Natural killer cell (primary cell): ENCODE data around the gene ANKRD7. TPM values are rescaled to one million over a fixed set of nuclear protein-coding genes. Genes with fewer than 3 reads are reported as not detected.

ENCODE experiments used
- ATAC-seq, 3 donors: fragments of 150-1000 bp in 2 of 3; fragments of 200-7000 bp in 1 of 3; cut with Tn5 transposase; 1 replicate in 1 of 3; 2 replicates in 2 of 3; pipeline ENCODE4 v1.10.0; 2021; ENCODE audit warnings: mild to moderate bottlenecking in 2 of 3, moderate library complexity in 2 of 3
- DNase-seq, 2 donors: peaks; one replicate each; pipeline versions ENCODE4 v3.0.0 to v3.0.0-alpha.2; 2013 to 2021; ENCODE audit warnings: mixed read lengths in 1 of 2
- H3K27ac ChIP-seq: one replicate; pipeline ENCODE4 v1.5.1; 2013; ENCODE audit warnings: mild to moderate bottlenecking, low read length
- H3K27me3 ChIP-seq: one replicate; pipeline ENCODE4 v1.6.1; 2013; ENCODE audit warnings: low read length; ENCODE audit not compliant: control insufficient read depth, insufficient read depth
- H3K36me3 ChIP-seq: one replicate; pipeline ENCODE4 v1.6.1; 2013; ENCODE audit warnings: low read length; ENCODE audit not compliant: control insufficient read depth, insufficient read depth
- H3K4me1 ChIP-seq: one replicate; pipeline ENCODE4 v1.6.1; 2013; ENCODE audit warnings: low read length; ENCODE audit not compliant: control insufficient read depth, insufficient read depth
- H3K4me3 ChIP-seq: one replicate; pipeline ENCODE4 v1.5.1; 2013; ENCODE audit warnings: low read length
- H3K9me3 ChIP-seq: one replicate; pipeline ENCODE4 v1.6.1; 2013; ENCODE audit warnings: low read length; ENCODE audit not compliant: control insufficient read depth, insufficient read depth
- H3K27ac Mint-ChIP-seq, 2 donors: one replicate each; pipeline ENCODE4 v1.8.0; 2022; ENCODE audit warnings: mild to moderate bottlenecking in 2 of 2, mixed read lengths in 2 of 2, moderate library complexity in 1 of 2
- H3K27me3 Mint-ChIP-seq, 2 donors: one replicate each; pipeline ENCODE4 v1.8.0; 2022; ENCODE audit warnings: low read depth in 2 of 2, mixed read lengths in 2 of 2
- H3K36me3 Mint-ChIP-seq: one replicate; pipeline ENCODE4 v1.8.0; 2022; ENCODE audit warnings: mixed read lengths
- H3K4me1 Mint-ChIP-seq, 2 donors: one replicate each; pipeline ENCODE4 v1.8.0; 2022; ENCODE audit warnings: mixed read lengths in 2 of 2
- H3K4me3 Mint-ChIP-seq: one replicate; pipeline ENCODE4 v1.8.0; 2022; ENCODE audit warnings: mild to moderate bottlenecking, moderate library complexity, mixed read lengths
- H3K9me3 Mint-ChIP-seq, 2 donors: one replicate each; pipeline ENCODE4 v1.8.0; 2022; ENCODE audit warnings: mixed read lengths in 2 of 2
- CTCF ChIP-seq: fragments of 200-600 bp; IDR thresholded peaks from one replicate; pipeline ENCODE4 v1.8.0; 2022; ENCODE audit warnings: antibody characterized with exemption
- WGBS: methylation state at CpG from one replicate; pipeline ENCODE4 v1.1.7; 2013; ENCODE audit warnings: missing lambda C conversion rate; ENCODE audit not compliant: insufficient coverage; 5-methylcytosine and 5-hydroxymethylcytosine counted together
- intact Hi-C: fragments of 100-400 bp; cut with micrococcal nuclease; formaldehyde crosslinking; loops from one replicate; pipeline ENCODE4 v1.14.2; 2022
- total RNA-seq, 4 donors: library from RNA; stranded (reverse); fragments of 120-200 nt in 1 of 4; gene quantifications; one replicate each; pipeline versions ENCODE4 v1.2.3 to v1.2.4, GENCODE V29; 2013 to 2022

The ANKRD7 gene
- total RNA-seq, 3 donors from 2014 or later (not counting 1 experiment from before 2014, with no cell fraction given) = not detected

- H3K36me3 Mint-ChIP-seq = no peaks in the 10 kb centered on the region
- no peaks in the 10 kb centered on the region for H3K4me1 ChIP-seq
- no peaks in the 10 kb centered on the region for H3K27me3 ChIP-seq
- no peak overlapping the region for H3K27ac Mint-ChIP-seq
- H3K4me1 Mint-ChIP-seq = no peaks in the 10 kb centered on the region
- no peak overlapping the region for H3K4me3 Mint-ChIP-seq
- no peaks in the 10 kb centered on the region for H3K9me3 ChIP-seq
- TF ChIP-seq CTCF = no peak
- 64% methylated on average over 1 of the region's 1 CpG for WGBS
- peaks cover 5 to 7% of the 10 kb centered on the region in 2 donors for H3K27me3 Mint-ChIP-seq
- no peak overlapping the region for H3K4me3 ChIP-seq
- intact Hi-C loops = no loop called here
- ATAC-seq = no peak
- no peak overlapping the region for H3K27ac ChIP-seq
- H3K36me3 ChIP-seq = no peaks in the 10 kb centered on the region
- peaks cover 2 to 4% of the 10 kb centered on the region in 2 donors for H3K9me3 Mint-ChIP-seq
- no peak for DNase-seq
Observed at GRCh38 chr7:118252087-118252486, 27.6 kb downstream of the ANKRD7 start.

- Mint-ChIP-seq H3K4me1 (no peaks in the 10 kb centered on the region), H3K4me3 (no peak overlapping the region), H3K36me3 (no peaks in the 10 kb centered on the region), H3K27ac (no peak overlapping the region), H3K27me3 (peaks cover 0 to 1% of the 10 kb centered on the region in 2 donors), H3K9me3 (peaks cover 0 to 2% of the 10 kb centered on the region in 2 donors)
- no peak overlapping the region for H3K27ac ChIP-seq
- no peaks in the 10 kb centered on the region for H3K9me3 ChIP-seq
- H3K4me3 ChIP-seq = no peak overlapping the region
- no peaks in the 10 kb centered on the region for H3K27me3 ChIP-seq
- ATAC-seq (no peak), DNase-seq (peak in 1 of 2 donors; percentile 4)
- WGBS = no CpG with 5 or more reads among the region's 2 CpGs
- no peak for TF ChIP-seq CTCF
- no peaks in the 10 kb centered on the region for H3K36me3 ChIP-seq
- H3K4me1 ChIP-seq = no peaks in the 10 kb centered on the region
- intact Hi-C loops = no loop called here
Observed at GRCh38 chr7:118259115-118259514, 34.6 kb downstream of the ANKRD7 start.

- no peak overlapping the region for H3K4me3 Mint-ChIP-seq
- Histone ChIP-seq H3K4me3 (no peak overlapping the region), H3K27me3 (peaks cover 2% of the 10 kb centered on the region), H3K36me3 (no peaks in the 10 kb centered on the region), H3K27ac (no peak overlapping the region), H3K9me3 (no peaks in the 10 kb centered on the region), H3K4me1 (no peaks in the 10 kb centered on the region)
- intact Hi-C loops = no loop called here
- H3K9me3 Mint-ChIP-seq = peaks cover 2 to 3% of the 10 kb centered on the region in 2 donors
- DNase-seq (no peak), ATAC-seq (no peak)
- no peaks in the 10 kb centered on the region for H3K36me3 Mint-ChIP-seq
- TF ChIP-seq CTCF = no peak
- no peak overlapping the region for H3K27ac Mint-ChIP-seq
- no peaks in the 10 kb centered on the region for H3K4me1 Mint-ChIP-seq
- H3K27me3 Mint-ChIP-seq = peaks cover 0 to 6% of the 10 kb centered on the region in 2 donors
Observed at GRCh38 chr7:118264836-118265235, 40.3 kb downstream of the ANKRD7 start.

- no peaks in the 10 kb centered on the region for H3K36me3 ChIP-seq
- 79% methylated on average over 2 of the region's 2 CpGs for WGBS
- H3K27me3 ChIP-seq = peaks cover 10% of the 10 kb centered on the region
- DNase-seq (no peak), ATAC-seq (no peak)
- no peaks in the 10 kb centered on the region for H3K4me1 Mint-ChIP-seq
- H3K9me3 ChIP-seq = no peaks in the 10 kb centered on the region
- no peak for TF ChIP-seq CTCF
- H3K27ac Mint-ChIP-seq = no peak overlapping the region
- H3K4me1 ChIP-seq = no peaks in the 10 kb centered on the region
- H3K36me3 Mint-ChIP-seq = peaks cover 7% of the 10 kb centered on the region
- peaks cover 18 to 31% of the 10 kb centered on the region in 2 donors for H3K27me3 Mint-ChIP-seq
- H3K4me3 Mint-ChIP-seq = no peak overlapping the region
- no peaks in the 10 kb centered on the region for H3K9me3 Mint-ChIP-seq
- H3K4me3 ChIP-seq = no peak overlapping the region
- intact Hi-C loops = no loop called here
- no peak overlapping the region for H3K27ac ChIP-seq
Observed at GRCh38 chr7:118280319-118281012, 56.0 kb downstream of the ANKRD7 start.
